ENCODE data around the gene ATP13A5. TPM values are rescaled to one million over a fixed set of nuclear protein-coding genes. Genes with fewer than 3 reads are reported as not detected.

The ATP13A5 gene
- total and polyA plus RNA-seq, 2 experiments from 2014 or later = not detected

GRCh38 chr3:193243571-193243970 lies 135.0 kb downstream of the ATP13A5 start (continued):
- TF ChIP-seq CTCF (conservative IDR thresholded peaks at IDR 0.05; ENCODE audit: low read depth in 2 of 2) = no peak
- TF ChIP-seq JUNB (IDR thresholded peaks at IDR 0.05; ENCODE audit: unreplicated experiment) = no peak
- no peak for TF ChIP-seq EZH2phosphoT487 (IDR thresholded peaks at IDR 0.05; ENCODE audit: unreplicated experiment)
- no peak for TF ChIP-seq STAT1 (IDR thresholded peaks at IDR 0.05; ENCODE audit: unreplicated experiment)
- no peak for TF ChIP-seq ZNF331 (CRISPR knock-in tag; IDR thresholded peaks at IDR 0.05; ENCODE audit: low read depth)
- TF ChIP-seq NANOG (IDR thresholded peaks at IDR 0.05; ENCODE audit: borderline replicate concordance) = no peak

- H4K20me1 ChIP-seq (replicated peaks; ENCODE audit: insufficient read depth) = no peaks in the 10 kb centered on the region
- H3K79me2 ChIP-seq (replicated peaks; ENCODE audit: insufficient read depth) = 0 out of 2 replicates have a peak, but pooled peaks cover 4% of the 10 kb centered on the region
- H3K27ac Mint-ChIP-seq = no peak overlapping the region
- no peak overlapping the region for H3K27ac ChIP-seq (ENCODE audit: low read depth)
- peaks cover 6% of the 10 kb centered on the region; the same call in 2 of the 3 replicates for H3K36me3 Mint-ChIP-seq (ENCODE audit: low read depth)
- H3K4me3 Mint-ChIP-seq = peak overlapping the region; percentile 74
- ATAC-seq = no peak
- peaks cover 1% of the 10 kb centered on the region for H3K9me3 Mint-ChIP-seq
- peak overlapping the region; percentile 75 for H3K4me3 ChIP-seq
- H3K27me3 ChIP-seq (ENCODE audit: insufficient read depth) = peaks cover 14% of the 10 kb centered on the region
- H3K27me3 Mint-ChIP-seq (ENCODE audit: insufficient read depth, low read depth, poor library complexity) = peaks cover 3% of the 10 kb centered on the region
- H3K4me1 ChIP-seq (ENCODE audit: insufficient read depth) = no peaks in the 10 kb centered on the region; the same call in 1 of the 2 replicates
- H3K4me2 ChIP-seq = peak overlapping the region; percentile 83
- peak overlapping the region; percentile 99 for H2AFZ ChIP-seq
- H3K4me1 Mint-ChIP-seq = peaks cover 13% of the 10 kb centered on the region
- H3K9me2 ChIP-seq (ENCODE audit: insufficient read depth) = no peaks in the 10 kb centered on the region
- H3F3A ChIP-seq (replicated peaks; ENCODE audit: low read depth) = no peaks in the 10 kb centered on the region
- H3K36me3 ChIP-seq (ENCODE audit: insufficient read depth) = no peaks in the 10 kb centered on the region
- no peak for DNase-seq (ENCODE audit: low spot score)
- TF ChIP-seq STAT1 (IDR thresholded peaks at IDR 0.05; ENCODE audit: unreplicated experiment) = no peak
- no peak for TF ChIP-seq ZNF462 (CRISPR knock-in tag; IDR thresholded peaks at IDR 0.05)
- no peak for TF ChIP-seq ZNF331 (CRISPR knock-in tag; IDR thresholded peaks at IDR 0.05; ENCODE audit: low read depth)
- TF ChIP-seq CREB1 (CRISPR knock-in tag; IDR thresholded peaks at IDR 0.05; ENCODE audit: low read depth) = no peak
- no peak for TF ChIP-seq REST (IDR thresholded peaks at IDR 0.05; ENCODE audit: unreplicated experiment)
- no peak for TF ChIP-seq ETS1 (IDR thresholded peaks at IDR 0.05)
- TF ChIP-seq EZH2 (IDR thresholded peaks at IDR 0.05; ENCODE audit: low read depth, unreplicated experiment) = no peak
- TF ChIP-seq EZH2phosphoT487 (IDR thresholded peaks at IDR 0.05; ENCODE audit: unreplicated experiment) = no peak
- no peak for TF ChIP-seq POLR2AphosphoS5 (IDR thresholded peaks at IDR 0.05; ENCODE audit: low read depth)
- TF ChIP-seq ZNF114 (CRISPR knock-in tag; IDR thresholded peaks at IDR 0.05) = no peak
- no peak for TF ChIP-seq JUNB (IDR thresholded peaks at IDR 0.05; ENCODE audit: unreplicated experiment)
- TF ChIP-seq NANOG (IDR thresholded peaks at IDR 0.05; ENCODE audit: borderline replicate concordance) = no peak
Observed at GRCh38 chr3:193241716-193242115, 136.8 kb downstream of the ATP13A5 start.
